ENCODE results near the gene FIGNL1.

Gene FIGNL1

GRCh38 chr7:50479743-50480517 is 29.8 kb upstream of the FIGNL1 start:
- Histone ChIP-seq H3K4me1 (ENCODE audit: control extremely low read depth in 1 of 4, control insufficient read depth in 4 of 4, insufficient read depth in 4 of 4, low read length in 3 of 4) (peaks cover 0 to 4% (median 1%) of the 10 kb centered on the region in 4 experiments), H3K9me3 (ENCODE audit: control extremely low read depth in 1 of 5, control insufficient read depth in 4 of 5, insufficient read depth in 2 of 5, low read depth in 1 of 5, low read length in 4 of 5) (no peaks in the 10 kb centered on the region), H3K27ac (ENCODE audit: insufficient read depth in 1 of 2, low read depth in 1 of 2, low read length in 2 of 2, poor library complexity in 1 of 2, severe bottlenecking in 2 of 2) (no peak overlapping the region), H3K4me3 (ENCODE audit: control insufficient read depth in 1 of 7, extremely low read depth in 1 of 7, insufficient read depth in 4 of 7, low read depth in 2 of 7, low read length in 6 of 7) (no peak overlapping the region), H3K27me3 (replicated peaks in 2 of 5; ENCODE audit: control insufficient read depth in 4 of 5, insufficient read depth in 5 of 5, low read length in 4 of 5) (no peaks in the 10 kb centered on the region), H3K36me3 (ENCODE audit: control insufficient read depth in 4 of 4, insufficient read depth in 4 of 4, low read length in 3 of 4) (no peaks in the 10 kb centered on the region)
- POLR2A ChIA-PET = interaction anchor here (0.6 kb wide), 1 partner anchor 37 kb away, joined by 3 read pairs; no protein-coding TSS in a partner anchor
- WGBS (ENCODE audit: insufficient coverage) = 100% methylated on average over 2 of the region's 7 CpGs
- CTCF ChIA-PET = interaction anchor here (2.6 kb wide), 1 partner anchor 12 kb away, joined by 7 read pairs; no protein-coding TSS in a partner anchor
- no peak for DNase-seq

DNA sequence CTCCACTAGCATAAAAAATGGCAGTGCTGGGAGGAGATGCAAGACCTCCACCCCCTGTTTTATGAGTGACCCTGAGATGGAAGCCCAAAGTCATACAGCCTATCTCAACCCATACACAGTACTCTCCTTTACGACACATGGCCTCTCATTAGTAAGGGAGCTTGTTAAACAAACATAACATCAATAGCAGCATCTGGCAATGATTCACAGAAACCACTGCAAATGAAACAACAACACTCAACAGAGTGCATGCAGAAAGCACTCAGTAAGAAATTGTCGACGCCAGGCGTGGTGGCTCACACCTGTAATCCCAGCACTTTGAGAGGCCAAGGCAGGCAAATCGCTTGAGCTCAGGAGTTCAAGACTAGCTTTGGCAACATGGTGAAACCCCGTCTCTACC is 27.5 kb upstream of the FIGNL1 start:
- Histone ChIP-seq H3K27me3 (replicated peaks in 2 of 5; ENCODE audit: control insufficient read depth in 4 of 5, insufficient read depth in 5 of 5, low read length in 4 of 5) (no peaks in the 10 kb centered on the region), H3K4me1 (ENCODE audit: control extremely low read depth in 1 of 4, control insufficient read depth in 4 of 4, insufficient read depth in 4 of 4, low read length in 3 of 4) (peaks cover 0 to 5% (median 2%) of the 10 kb centered on the region in 4 experiments), H3K27ac (ENCODE audit: insufficient read depth in 1 of 2, low read depth in 1 of 2, low read length in 2 of 2, poor library complexity in 1 of 2, severe bottlenecking in 2 of 2) (no peak overlapping the region), H3K4me3 (ENCODE audit: control insufficient read depth in 1 of 7, extremely low read depth in 1 of 7, insufficient read depth in 4 of 7, low read depth in 2 of 7, low read length in 6 of 7) (no peak overlapping the region), H3K9me3 (ENCODE audit: control extremely low read depth in 1 of 5, control insufficient read depth in 4 of 5, insufficient read depth in 2 of 5, low read depth in 1 of 5, low read length in 4 of 5) (no peaks in the 10 kb centered on the region), H3K36me3 (ENCODE audit: control insufficient read depth in 4 of 4, insufficient read depth in 4 of 4, low read length in 3 of 4) (no peaks in the 10 kb centered on the region)
- CTCF ChIA-PET = interaction anchor here (0.9 kb wide), 1 partner anchor 8 kb away, joined by 3 read pairs; no protein-coding TSS in a partner anchor
- WGBS (ENCODE audit: insufficient coverage) = 96% methylated on average over 4 of the region's 6 CpGs
- DNase-seq = no peak
- POLR2A ChIA-PET = no interaction called here

DNA sequence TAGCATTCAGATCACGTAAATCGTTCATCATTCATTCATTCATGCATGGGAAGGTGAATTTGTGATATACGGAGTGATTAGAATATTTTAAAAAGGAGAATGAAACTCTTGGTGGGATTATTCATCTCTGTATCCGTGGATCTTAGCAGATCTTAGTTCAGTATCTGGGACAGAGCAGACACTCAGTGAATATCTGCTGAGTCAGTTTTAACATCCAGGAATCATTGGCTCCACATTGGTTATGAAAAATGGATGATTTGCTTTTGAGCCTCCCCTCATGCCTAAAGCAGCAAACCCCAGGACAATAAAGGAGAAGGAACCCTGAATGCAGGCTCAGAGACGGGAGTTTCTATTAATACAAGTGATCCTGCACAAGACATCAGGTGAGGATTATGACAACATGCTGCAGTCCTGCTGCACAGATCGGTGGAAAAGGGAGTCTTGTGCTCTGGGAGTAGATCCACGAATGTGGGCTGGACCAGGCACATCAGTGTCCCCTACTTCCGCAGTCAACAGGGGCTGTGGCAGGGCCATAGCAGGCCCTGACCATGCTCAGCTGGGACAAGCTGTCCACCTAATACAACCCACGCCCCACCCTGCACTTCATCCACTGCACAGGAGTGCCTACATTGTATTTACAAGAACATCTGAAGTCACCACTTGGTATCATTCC is 26.9 kb upstream of the FIGNL1 start:
- H3K36me3 ChIP-seq (ENCODE audit: control insufficient read depth in 4 of 4, insufficient read depth in 4 of 4, low read length in 3 of 4) = no peaks in the 10 kb centered on the region
- CTCF ChIA-PET = interaction anchor here (1.4 kb wide), 1 partner anchor 10 kb away, joined by 3 read pairs; no protein-coding TSS in a partner anchor
- H3K9me3 ChIP-seq (ENCODE audit: control extremely low read depth in 1 of 5, control insufficient read depth in 4 of 5, insufficient read depth in 2 of 5, low read depth in 1 of 5, low read length in 4 of 5) = no peaks in the 10 kb centered on the region
- no peak for DNase-seq
- H3K27me3 ChIP-seq (replicated peaks in 2 of 5; ENCODE audit: control insufficient read depth in 4 of 5, insufficient read depth in 5 of 5, low read length in 4 of 5) = no peaks in the 10 kb centered on the region
- over 99% methylated on average over 8 of the region's 9 CpGs for WGBS (ENCODE audit: insufficient coverage)
- POLR2A ChIA-PET = no interaction called here
- H3K27ac ChIP-seq (ENCODE audit: insufficient read depth in 1 of 2, low read depth in 1 of 2, low read length in 2 of 2, poor library complexity in 1 of 2, severe bottlenecking in 2 of 2) = no peak overlapping the region
- H3K4me1 ChIP-seq (ENCODE audit: control extremely low read depth in 1 of 4, control insufficient read depth in 4 of 4, insufficient read depth in 4 of 4, low read length in 3 of 4) = peaks cover 0 to 5% (median 2%) of the 10 kb centered on the region in 4 experiments
- H3K4me3 ChIP-seq (ENCODE audit: control insufficient read depth in 1 of 7, extremely low read depth in 1 of 7, insufficient read depth in 4 of 7, low read depth in 2 of 7, low read length in 6 of 7) = no peak overlapping the region

GRCh38 chr7:50475340-50475739 is 25.2 kb upstream of the FIGNL1 start:
- Histone ChIP-seq H3K4me1 (ENCODE audit: control extremely low read depth in 1 of 4, control insufficient read depth in 4 of 4, insufficient read depth in 4 of 4, low read length in 3 of 4) (peaks cover 0 to 5% (median 2%) of the 10 kb centered on the region in 4 experiments), H3K4me3 (ENCODE audit: control insufficient read depth in 1 of 7, extremely low read depth in 1 of 7, insufficient read depth in 4 of 7, low read depth in 2 of 7, low read length in 6 of 7) (no peak overlapping the region), H3K27ac (ENCODE audit: insufficient read depth in 1 of 2, low read depth in 1 of 2, low read length in 2 of 2, poor library complexity in 1 of 2, severe bottlenecking in 2 of 2) (no peak overlapping the region), H3K36me3 (ENCODE audit: control insufficient read depth in 4 of 4, insufficient read depth in 4 of 4, low read length in 3 of 4) (no peaks in the 10 kb centered on the region), H3K9me3 (ENCODE audit: control extremely low read depth in 1 of 5, control insufficient read depth in 4 of 5, insufficient read depth in 2 of 5, low read depth in 1 of 5, low read length in 4 of 5) (no peaks in the 10 kb centered on the region), H3K27me3 (replicated peaks in 2 of 5; ENCODE audit: control insufficient read depth in 4 of 5, insufficient read depth in 5 of 5, low read length in 4 of 5) (no peaks in the 10 kb centered on the region)
- ChIA-PET POLR2A (no interaction called here), CTCF (interaction anchor here (0.6 to 2.5 kb wide), 8 partner anchors 8 to 687 kb away, joined by 3 to 8 read pairs (median 3); no protein-coding TSS in a partner anchor)
- peak in 2 of 3 donors; percentile 43 to 46 for DNase-seq
- 22% methylated on average over 4 of the region's 4 CpGs for WGBS (ENCODE audit: insufficient coverage)

DNA sequence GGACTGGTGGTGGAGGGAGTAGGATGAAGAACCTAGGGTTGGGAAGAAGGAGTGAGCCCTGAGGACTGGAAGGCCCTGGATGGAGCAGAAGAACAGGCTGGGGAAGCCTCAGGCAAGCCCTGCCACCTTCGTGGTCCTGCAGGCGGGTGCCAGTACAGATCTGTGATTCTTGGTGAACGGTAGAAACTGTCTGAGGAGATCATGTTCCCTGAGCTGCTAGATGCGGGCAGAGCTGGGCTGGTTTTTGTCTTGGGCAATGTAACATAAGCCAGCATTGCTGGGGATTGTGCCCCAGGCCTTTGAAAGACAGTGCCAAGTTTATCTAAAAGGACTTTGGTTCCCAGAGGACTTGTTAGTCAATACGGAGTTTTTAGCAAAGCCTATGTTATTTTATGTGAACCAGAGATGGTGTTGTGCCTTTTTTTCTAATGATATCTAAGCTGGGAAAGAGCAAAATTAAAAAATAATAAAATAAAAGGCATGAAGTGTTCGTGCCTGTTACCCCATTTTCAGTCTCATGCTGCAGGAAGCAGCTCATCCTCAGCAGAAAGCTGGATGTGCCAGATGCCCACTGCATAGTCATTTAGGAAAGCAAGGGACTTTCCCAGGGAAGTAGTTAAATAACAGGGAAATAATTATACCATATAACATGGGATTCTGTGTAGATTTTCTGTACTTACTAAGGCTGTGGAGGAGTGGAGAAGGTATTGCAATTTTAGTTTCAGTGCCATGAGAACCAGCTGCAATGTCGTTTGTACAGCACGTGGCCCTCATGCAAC is 24.4 kb upstream of the FIGNL1 start:
- Histone ChIP-seq H3K4me1 (ENCODE audit: control extremely low read depth in 1 of 4, control insufficient read depth in 4 of 4, insufficient read depth in 4 of 4, low read length in 3 of 4) (peaks cover 0 to 5% (median 2%) of the 10 kb centered on the region in 4 experiments), H3K27me3 (replicated peaks in 2 of 5; ENCODE audit: control insufficient read depth in 4 of 5, insufficient read depth in 5 of 5, low read length in 4 of 5) (no peaks in the 10 kb centered on the region), H3K27ac (ENCODE audit: insufficient read depth in 1 of 2, low read depth in 1 of 2, low read length in 2 of 2, poor library complexity in 1 of 2, severe bottlenecking in 2 of 2) (no peak overlapping the region), H3K4me3 (ENCODE audit: control insufficient read depth in 1 of 7, extremely low read depth in 1 of 7, insufficient read depth in 4 of 7, low read depth in 2 of 7, low read length in 6 of 7) (no peak overlapping the region), H3K36me3 (ENCODE audit: control insufficient read depth in 4 of 4, insufficient read depth in 4 of 4, low read length in 3 of 4) (no peaks in the 10 kb centered on the region), H3K9me3 (ENCODE audit: control extremely low read depth in 1 of 5, control insufficient read depth in 4 of 5, insufficient read depth in 2 of 5, low read depth in 1 of 5, low read length in 4 of 5) (no peaks in the 10 kb centered on the region)
- 79% methylated on average over 8 of the region's 8 CpGs for WGBS (ENCODE audit: insufficient coverage)
- ChIA-PET CTCF (interaction anchor here (0.6 to 2.5 kb wide), 10 partner anchors 13 to 688 kb away, joined by 3 to 8 read pairs (median 4); no protein-coding TSS in a partner anchor), POLR2A (no interaction called here)
- DNase-seq = no peak

DNA sequence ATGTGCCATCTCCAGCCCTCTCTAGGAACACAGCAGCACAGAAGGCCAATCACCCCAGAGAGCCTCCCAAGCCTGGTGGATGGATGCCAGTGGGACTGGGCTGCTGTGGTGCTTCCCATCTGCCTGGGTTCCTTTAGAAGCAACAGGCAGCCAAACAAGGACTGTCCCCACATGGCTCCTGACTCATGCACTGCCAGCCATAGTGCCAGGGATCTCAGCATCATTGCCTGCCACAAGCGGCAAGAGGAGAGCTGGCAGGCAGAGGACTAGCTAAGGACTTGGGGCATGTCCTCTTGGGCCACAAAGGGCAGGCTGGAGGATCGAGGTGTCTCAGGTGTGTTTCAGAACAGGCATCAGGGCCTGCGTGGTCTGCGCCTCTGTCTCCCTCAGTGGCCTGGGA is 23.4 kb upstream of the FIGNL1 start:
- Histone ChIP-seq H3K9me3 (ENCODE audit: control extremely low read depth in 1 of 5, control insufficient read depth in 4 of 5, insufficient read depth in 2 of 5, low read depth in 1 of 5, low read length in 4 of 5) (no peaks in the 10 kb centered on the region), H3K4me3 (ENCODE audit: control insufficient read depth in 1 of 7, extremely low read depth in 1 of 7, insufficient read depth in 4 of 7, low read depth in 2 of 7, low read length in 6 of 7) (no peak overlapping the region), H3K27me3 (replicated peaks in 2 of 5; ENCODE audit: control insufficient read depth in 4 of 5, insufficient read depth in 5 of 5, low read length in 4 of 5) (no peaks in the 10 kb centered on the region), H3K36me3 (ENCODE audit: control insufficient read depth in 4 of 4, insufficient read depth in 4 of 4, low read length in 3 of 4) (no peaks in the 10 kb centered on the region), H3K27ac (ENCODE audit: insufficient read depth in 1 of 2, low read depth in 1 of 2, low read length in 2 of 2, poor library complexity in 1 of 2, severe bottlenecking in 2 of 2) (no peak overlapping the region), H3K4me1 (ENCODE audit: control extremely low read depth in 1 of 4, control insufficient read depth in 4 of 4, insufficient read depth in 4 of 4, low read length in 3 of 4) (peaks cover 0 to 5% (median 2%) of the 10 kb centered on the region in 4 experiments)
- no peak for DNase-seq
- CTCF ChIA-PET = interaction anchor here (1.4 to 2.5 kb wide), 5 partner anchors 12 to 667 kb away, joined by 4 to 8 read pairs (median 7); no protein-coding TSS in a partner anchor
- POLR2A ChIA-PET = no interaction called here
- 88% methylated on average over 3 of the region's 4 CpGs for WGBS (ENCODE audit: insufficient coverage)

Data from common myeloid progenitor, CD34-positive (primary cell).